H1 (cell line): ENCODE results near the gene TBC1D30. TPM values are rescaled to one million over a fixed set of nuclear protein-coding genes. Genes with fewer than 3 reads are reported as not detected.

Experiments used
- CTCF ChIA-PET: fragments of 300-600 bp; sonication (Branson Sonifier 250); formaldehyde crosslinking; loops from one replicate; lab custom pipeline; 2021; ENCODE audit not compliant: partially characterized antibody; lab: Charles Lee
- POLR2A ChIA-PET: fragments of 300-600 bp; sonication (Branson Sonifier 250); formaldehyde crosslinking; loops from one replicate; lab custom pipeline; 2021; ENCODE audit warnings: inconsistent platforms; ENCODE audit not compliant: partially characterized antibody; lab: Charles Lee
- DNase-seq, 2 experiments: peaks; one replicate each; pipeline versions ENCODE4 v3.0.0 to v3.0.0-alpha.2; 2010 to 2022; ENCODE audit warnings: low spot score in 2 of 2, low read depth in 1 of 2, mixed read lengths in 1 of 2
- FAIRE-seq: peaks from 2 replicates; lab custom pipeline; 2011; peaks lifted over from hg19 to GRCh38; lab: Jason Lieb, UNC
- H2AFZ ChIP-seq: 2 replicates; pipeline ENCODE4 v1.8.1; 2012; ENCODE audit warnings: low read length, inconsistent platforms
- H2AK5ac ChIP-seq: 2 replicates; pipeline ENCODE4 v1.6.1; 2013; ENCODE audit warnings: low read depth, low read length
- H2BK120ac ChIP-seq: replicated peaks from 2 replicates; pipeline ENCODE3; 2013; ENCODE audit warnings: low read depth, low read length, inconsistent platforms
- H2BK12ac ChIP-seq: 2 replicates; pipeline ENCODE4 v1.6.1; 2013; ENCODE audit warnings: low read depth, low read length
- H2BK15ac ChIP-seq: 2 replicates; pipeline ENCODE4 v1.6.1; 2013; ENCODE audit warnings: low read length
- H2BK20ac ChIP-seq: 2 replicates; pipeline ENCODE4 v1.6.1; 2013; ENCODE audit warnings: low read length
- H2BK5ac ChIP-seq: 2 replicates; pipeline ENCODE4 v1.6.1; 2013; ENCODE audit warnings: low read depth, low read length
- H3K14ac ChIP-seq: 2 replicates; pipeline ENCODE4 v1.6.1; 2013; ENCODE audit warnings: inconsistent platforms; ENCODE audit not compliant: insufficient read length
- H3K18ac ChIP-seq: 2 replicates; pipeline ENCODE4 v1.6.1; 2013; ENCODE audit warnings: low read length; ENCODE audit errors: extremely low read depth
- H3K23ac ChIP-seq: 2 replicates; pipeline ENCODE4 v1.6.1; 2013; ENCODE audit warnings: inconsistent platforms; ENCODE audit not compliant: insufficient read length
- H3K23me2 ChIP-seq: 2 replicates; pipeline ENCODE4 v1.6.1; 2013; ENCODE audit warnings: low read depth, low read length
- H3K27ac ChIP-seq: 2 replicates; pipeline ENCODE4 v1.6.1; 2011; ENCODE audit warnings: low read depth, low read length, inconsistent platforms
- H3K27me3 ChIP-seq, 4 experiments: replicated peaks in 1 of 4; 1 replicate in 1 of 4; 2 replicates in 3 of 4; pipeline versions ENCODE4 v1.6.1 to v1.8.1; 2011 to 2013; ENCODE audit warnings: low read length in 3 of 4, mild to moderate bottlenecking in 3 of 4, inconsistent platforms in 2 of 4, mixed read lengths in 2 of 4, moderate library complexity in 1 of 4; ENCODE audit not compliant: control insufficient read depth in 3 of 4, insufficient read depth in 3 of 4; ENCODE audit errors: extremely low read depth in 1 of 4
- H3K36me3 ChIP-seq, 4 experiments: 2 replicates each; pipeline versions ENCODE4 v1.6.1 to v1.8.1; 2011 to 2013; ENCODE audit warnings: mild to moderate bottlenecking in 4 of 4, low read length in 3 of 4, moderate library complexity in 2 of 4, control low read depth in 1 of 4, inconsistent platforms in 1 of 4; ENCODE audit not compliant: insufficient read depth in 4 of 4, control insufficient read depth in 2 of 4
- H3K4ac ChIP-seq: replicated peaks from 2 replicates; pipeline ENCODE3; 2013; ENCODE audit warnings: low read length, low read depth, mixed read lengths, inconsistent platforms; ENCODE audit not compliant: insufficient read length
- H3K4me1 ChIP-seq, 4 experiments: replicated peaks in 1 of 4; 1 replicate in 1 of 4; 2 replicates in 3 of 4; pipeline versions ENCODE4 v1.6.1 to v1.8.1; 2011 to 2013; ENCODE audit warnings: low read length in 3 of 4, inconsistent platforms in 2 of 4, mixed read lengths in 1 of 4; ENCODE audit not compliant: insufficient read depth in 4 of 4, control insufficient read depth in 3 of 4
- H3K4me2 ChIP-seq, 2 experiments: 2 replicates each; pipeline versions ENCODE4 v1.6.1 to v1.8.1; 2011 to 2013; ENCODE audit warnings: low read depth in 2 of 2, low read length in 2 of 2, control low read depth in 1 of 2, inconsistent platforms in 1 of 2, mild to moderate bottlenecking in 1 of 2; ENCODE audit not compliant: insufficient read depth in 1 of 2
- H3K4me3 ChIP-seq, 4 experiments: fragments of 200-600, 300-600 bp in 1 of 4; sonication (generic), shearing (Covaris generic), sonication (Bioruptor Twin) in 1 of 4; 2 replicates each; pipeline versions ENCODE4 v1.5.1 to v1.8.1; 2011 to 2016; ENCODE audit warnings: low read length in 4 of 4, low read depth in 3 of 4, control low read depth in 2 of 4, inconsistent platforms in 2 of 4, mild to moderate bottlenecking in 2 of 4, mixed read lengths in 1 of 4, moderate library complexity in 1 of 4; ENCODE audit not compliant: insufficient read depth in 2 of 4; ENCODE audit errors: extremely low read depth in 1 of 4
- H3K56ac ChIP-seq: replicated peaks from 2 replicates; pipeline ENCODE3; 2013; ENCODE audit warnings: low read depth, mild to moderate bottlenecking, mixed read lengths, low read length, inconsistent platforms; ENCODE audit not compliant: insufficient read length
- H3K79me1 ChIP-seq: 2 replicates; pipeline ENCODE4 v1.6.1; 2013; ENCODE audit warnings: low read depth, low read length, control low read depth
- H3K79me2 ChIP-seq, 2 experiments: 2 replicates each; pipeline versions ENCODE4 v1.6.1 to v1.8.1; 2012 to 2013; ENCODE audit warnings: low read length in 2 of 2, mild to moderate bottlenecking in 2 of 2, inconsistent platforms in 1 of 2; ENCODE audit not compliant: insufficient read depth in 2 of 2, control insufficient read depth in 1 of 2
- H3K9ac ChIP-seq, 4 experiments: replicated peaks in 1 of 4; 1 replicate in 1 of 4; 2 replicates in 3 of 4; pipeline versions ENCODE4 v1.6.1 to v1.8.1; 2011 to 2013; ENCODE audit warnings: low read depth in 3 of 4, low read length in 3 of 4, control low read depth in 2 of 4, mild to moderate bottlenecking in 2 of 4, moderate library complexity in 2 of 4, inconsistent platforms in 1 of 4; ENCODE audit errors: extremely low read depth in 1 of 4
- H3K9me3 ChIP-seq, 2 experiments: 2 replicates each; pipeline versions ENCODE4 v1.6.1 to v1.8.1; 2012 to 2013; ENCODE audit warnings: mild to moderate bottlenecking in 2 of 2, moderate library complexity in 2 of 2, control low read depth in 1 of 2, inconsistent platforms in 1 of 2, low read depth in 1 of 2, low read length in 1 of 2, mixed read lengths in 1 of 2; ENCODE audit not compliant: insufficient read depth in 2 of 2
- H4K20me1 ChIP-seq, 2 experiments: replicated peaks in 1 of 2; 2 replicates each; pipeline versions ENCODE3 to v1.8.1; 2011 to 2013; ENCODE audit warnings: inconsistent platforms in 2 of 2, low read length in 2 of 2, mild to moderate bottlenecking in 1 of 2; ENCODE audit not compliant: insufficient read depth in 2 of 2, control insufficient read depth in 1 of 2
- H4K5ac ChIP-seq: 2 replicates; pipeline ENCODE4 v1.6.1; 2013; ENCODE audit warnings: low read length, low read depth, mixed read lengths, inconsistent platforms; ENCODE audit not compliant: insufficient read length
- H4K8ac ChIP-seq: 2 replicates; pipeline ENCODE4 v1.8.0; 2013; ENCODE audit warnings: mild to moderate bottlenecking, moderate library complexity, low read length, inconsistent platforms; ENCODE audit not compliant: insufficient read depth; ENCODE audit errors: extremely low read depth
- H4K91ac ChIP-seq: replicated peaks from 2 replicates; pipeline ENCODE3; 2013; ENCODE audit warnings: low read length, mixed read lengths, inconsistent platforms; ENCODE audit not compliant: insufficient read length
- ASH2L ChIP-seq: fragments of 200-600, 300-600 bp; sonication (generic); IDR thresholded peaks from one replicate; pipeline ENCODE4 v1.7.1; 2017; ENCODE audit warnings: low read length
- GTF2F1 ChIP-seq: IDR thresholded peaks from 2 replicates; pipeline ENCODE4 v1.6.1; 2012; ENCODE audit warnings: low read depth, low read length, improper control_type of control experiment, borderline replicate concordance
- KDM4A ChIP-seq: IDR thresholded peaks from one replicate; pipeline ENCODE4 v1.7.1; 2012; ENCODE audit warnings: low read depth, mild to moderate bottlenecking, moderate library complexity, low read length, inconsistent platforms; ENCODE audit not compliant: severe bottlenecking
- RAD21 ChIP-seq, 2 experiments: IDR thresholded peaks in 1 of 2; conservative IDR thresholded peaks in 1 of 2; 2 replicates each; pipeline ENCODE4 v1.6.1; 2011; ENCODE audit warnings: low read depth in 2 of 2, low read length in 2 of 2, improper control_type of control experiment in 1 of 2, inconsistent platforms in 1 of 2, mild to moderate bottlenecking in 1 of 2, moderate library complexity in 1 of 2
- RBBP5 ChIP-seq: IDR thresholded peaks from 2 replicates; pipeline ENCODE4 v1.7.1; 2012; ENCODE audit warnings: low read depth, mild to moderate bottlenecking, inconsistent platforms, low read length, moderate library complexity, borderline replicate concordance
- RNF2 ChIP-seq: fragments of 200-900, 300-1000 bp; sonication (generic); IDR thresholded peaks from 2 replicates; pipeline ENCODE4 v1.7.1; 2016; ENCODE audit warnings: borderline replicate concordance, low read depth, mild to moderate bottlenecking, antibody characterized with exemption, low read length; ENCODE audit not compliant: poor library complexity, severe bottlenecking; ENCODE audit errors: missing control alignments
- TEAD4 ChIP-seq: IDR thresholded peaks from 2 replicates; pipeline ENCODE4 v1.6.1; 2012; ENCODE audit warnings: low read depth, low read length, inconsistent platforms, mixed read lengths
- WGBS, 2 experiments: shearing (Covaris generic) in 1 of 2; methylation state at CpG; one replicate each; pipeline versions ENCODE4 v1.1.6 to v1.1.7; 2013 to 2015; ENCODE audit warnings: low lambda C conversion rate in 2 of 2, mixed read lengths in 2 of 2, inconsistent platforms in 1 of 2, low coverage in 1 of 2, missing lambda C conversion rate in 1 of 2; ENCODE audit not compliant: insufficient replicate concordance in 2 of 2, insufficient coverage in 1 of 2, insufficient read length in 1 of 2; ENCODE audit errors: extremely low coverage in 1 of 2, missing lambda C conversion rate in 1 of 2; 5-methylcytosine and 5-hydroxymethylcytosine counted together
- polyA plus RNA-seq, 7 experiments: library from polyadenylated mRNA; depleted of rRNA in 3 of 7; stranded (reverse) in 5 of 7; unstranded in 2 of 7; fragments of >200 nt in 5 of 7; fragments of 200-250 nt in 2 of 7; gene quantifications; 1 replicate in 5 of 7; 2 replicates in 1 of 7; 4 replicates in 1 of 7; pipeline versions ENCODE4 v1.2.1 to v1.2.3, GENCODE V29; 2011 to 2013; ENCODE audit warnings: missing spikeins in 2 of 7, mixed read lengths in 2 of 7
- total RNA-seq: library from RNA; stranded (reverse); fragmentation: NEBNext Ultra II Directional; extraction: Animal tissue kit (Norgen Biotek cat#: 25700); gene quantifications from 2 replicates; pipeline ENCODE4 v1.2.1, GENCODE V29; 2021
- TF ChIP-seq, protein P1 (sequence below): IDR thresholded peaks from 2 replicates; pipeline ENCODE4 v1.6.1; 2012; ENCODE audit warnings: low read length, inconsistent platforms

Gene TBC1D30
- total and polyA plus RNA-seq, 2 of the 8 experiments (the other 6 are each of a cell fraction or from before 2014, with no cell fraction given), result 2.8 to 5.5 TPM

DNA sequence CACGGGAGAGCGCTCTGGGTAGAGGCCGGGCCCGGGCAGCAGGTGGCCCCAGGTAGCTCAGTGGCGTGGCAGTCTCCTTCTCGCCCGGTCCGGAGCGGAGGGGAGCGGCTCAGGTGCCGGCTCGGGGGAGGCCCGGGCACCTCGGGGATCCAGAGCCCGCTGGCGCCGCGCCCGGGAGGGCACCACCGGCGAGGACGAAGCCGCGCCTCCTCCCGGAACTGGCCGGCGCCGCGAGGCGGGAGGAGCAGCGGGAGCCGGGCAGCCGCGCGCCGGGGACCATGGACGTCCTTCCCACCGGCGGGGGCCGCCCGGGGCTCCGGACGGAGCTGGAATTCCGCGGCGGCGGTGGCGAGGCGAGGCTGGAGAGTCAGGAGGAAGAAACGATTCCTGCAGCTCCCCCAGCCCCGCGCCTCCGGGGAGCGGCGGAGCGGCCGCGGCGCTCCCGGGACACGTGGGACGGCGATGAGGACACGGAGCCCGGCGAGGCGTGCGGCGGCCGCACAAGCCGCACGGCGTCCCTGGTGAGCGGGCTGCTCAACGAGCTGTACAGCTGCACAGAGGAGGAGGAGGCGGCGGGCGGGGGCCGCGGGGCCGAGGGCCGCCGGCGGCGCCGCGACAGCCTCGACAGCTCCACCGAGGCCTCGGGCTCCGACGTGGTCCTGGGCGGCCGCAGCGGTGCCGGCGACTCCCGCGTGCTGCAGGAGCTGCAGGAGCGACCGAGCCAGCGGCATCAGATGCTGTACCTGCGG, 43.7 kb upstream of the TBC1D30 start:
- H2AFZ ChIP-seq, result peak overlapping the region; percentile 87
- ChIA-PET POLR2A (interaction anchor here (0.7 to 1.3 kb wide), 6 partner anchors 9 to 389 kb away, joined by 3 to 4 read pairs (median 3); partner anchors contain the start of gene LEMD3), CTCF (interaction anchor here (1.1 to 4.0 kb wide), 6 partner anchors 7 to 1365 kb away, joined by 3 to 34 read pairs (median 4); no protein-coding TSS in a partner anchor)
- H3K23me2 ChIP-seq, result peaks cover 13% of the 10 kb centered on the region; the same call in 1 of the 2 replicates
- H3K18ac ChIP-seq, result 0 out of 2 replicates have a peak overlapping the region, but pooled peaks have one; percentile 17
- H3K36me3 ChIP-seq, result no peaks in the 10 kb centered on the region
- peak overlapping the region; percentile 89 for H4K8ac ChIP-seq
- no peaks in the 10 kb centered on the region for H3K79me1 ChIP-seq
- no peak overlapping the region for H3K56ac ChIP-seq
- H4K5ac ChIP-seq, result no peak overlapping the region
- peaks cover 0 to 6% (median 2%) of the 10 kb centered on the region in 4 experiments; a peak in 2 of 7 replicates for H3K4me1 ChIP-seq
- no peaks in the 10 kb centered on the region for H3K9me3 ChIP-seq
- H4K20me1 ChIP-seq, result peaks cover 0 to 2% of the 10 kb centered on the region in 2 experiments
- no peak overlapping the region for H2BK5ac ChIP-seq
- no peak overlapping the region for H3K14ac ChIP-seq
- peak overlapping the region; percentile 88 to 89 for H3K4me2 ChIP-seq
- H2BK12ac ChIP-seq, result no peak overlapping the region
- H2AK5ac ChIP-seq, result no peak overlapping the region
- WGBS, 2 experiments, result 3% methylated on average over 64 of the region's 103 CpGs; no CpG with 5 or more reads in 1 of the 2 experiments
- H3K23ac ChIP-seq, result no peak overlapping the region
- peak overlapping the region; percentile 65 for H4K91ac ChIP-seq
- peaks cover 2 to 34% (median 22%) of the 10 kb centered on the region in 4 experiments for H3K27me3 ChIP-seq
- no peak overlapping the region for H3K4ac ChIP-seq
- no peak overlapping the region for H3K27ac ChIP-seq
- H2BK15ac ChIP-seq, result no peak overlapping the region
- H2BK20ac ChIP-seq, result no peak overlapping the region
- FAIRE-seq (no peak), DNase-seq (peak in 1 of 2 experiments; percentile 73)
- H2BK120ac ChIP-seq, result no peak overlapping the region
- no peaks in the 10 kb centered on the region for H3K79me2 ChIP-seq
- peak overlapping the region in 1 of 4 experiments; percentile 41; a peak in 3 of 7 replicates for H3K9ac ChIP-seq
- H3K4me3 ChIP-seq, result peak overlapping the region; percentile 32 to 68 (median 48)
- peak; percentile 57 for TF ChIP-seq RNF2
- TF ChIP-seq KDM4A, result peak; percentile 96
- no peak for TF ChIP-seq TEAD4
- no peak for TF ChIP-seq GTF2F1
- peak; percentile 92; the same call in 1 of the 2 replicates for TF ChIP-seq RBBP5
- TF ChIP-seq RAD21 (IDR thresholded peaks at IDR 0.05 in 1 of 2, conservative IDR thresholded peaks at IDR 0.05 in 1 of 2; ENCODE audit: low read depth in 2 of 2, low read length in 2 of 2), result no peak
- TF ChIP-seq, protein P1, sequence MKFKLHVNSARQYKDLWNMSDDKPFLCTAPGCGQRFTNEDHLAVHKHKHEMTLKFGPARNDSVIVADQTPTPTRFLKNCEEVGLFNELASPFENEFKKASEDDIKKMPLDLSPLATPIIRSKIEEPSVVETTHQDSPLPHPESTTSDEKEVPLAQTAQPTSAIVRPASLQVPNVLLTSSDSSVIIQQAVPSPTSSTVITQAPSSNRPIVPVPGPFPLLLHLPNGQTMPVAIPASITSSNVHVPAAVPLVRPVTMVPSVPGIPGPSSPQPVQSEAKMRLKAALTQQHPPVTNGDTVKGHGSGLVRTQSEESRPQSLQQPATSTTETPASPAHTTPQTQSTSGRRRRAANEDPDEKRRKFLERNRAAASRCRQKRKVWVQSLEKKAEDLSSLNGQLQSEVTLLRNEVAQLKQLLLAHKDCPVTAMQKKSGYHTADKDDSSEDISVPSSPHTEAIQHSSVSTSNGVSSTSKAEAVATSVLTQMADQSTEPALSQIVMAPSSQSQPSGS, result no peak
- peak; percentile 80 for TF ChIP-seq ASH2L
